GM12864 (cell line): Measurements from ENCODE around the gene RSU1.

Experiments used
- DNase-seq: peaks from one replicate; pipeline ENCODE4 v3.0.0-alpha.2; 2011; ENCODE audit warnings: low read depth
- H3K4me3 ChIP-seq: 2 replicates; pipeline ENCODE4 v1.5.1; 2011; ENCODE audit warnings: mild to moderate bottlenecking, low read depth, low read length, control low read depth
- TF ChIP-seq, protein P1 (sequence below): IDR thresholded peaks from 2 replicates; pipeline ENCODE4 v1.5.1; 2011; ENCODE audit warnings: low read depth, mild to moderate bottlenecking, moderate library complexity, low read length, control low read depth, inconsistent platforms; ENCODE audit errors: missing control alignments

RSU1 gene

DNA sequence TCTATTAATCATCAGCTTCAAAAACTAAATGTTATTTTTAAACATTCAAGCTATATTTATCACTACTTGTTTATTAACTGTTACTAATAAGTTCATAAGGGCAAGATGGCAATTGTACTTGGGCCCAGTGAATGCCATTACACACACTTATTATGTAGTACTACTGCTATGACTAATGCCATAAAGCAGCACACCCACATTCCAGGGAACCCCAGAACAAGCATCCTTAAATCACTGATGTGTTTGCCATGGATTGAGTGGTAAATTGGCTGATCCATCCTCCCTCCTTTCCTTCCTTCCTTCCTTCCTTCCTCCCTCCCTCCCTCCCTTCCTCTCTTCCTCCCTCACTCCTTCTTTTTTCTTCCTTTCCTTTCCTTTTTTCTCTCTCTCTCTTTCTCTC is 37.4 kb upstream of the RSU1 start:
- no peak for DNase-seq
- TF ChIP-seq, protein P1, sequence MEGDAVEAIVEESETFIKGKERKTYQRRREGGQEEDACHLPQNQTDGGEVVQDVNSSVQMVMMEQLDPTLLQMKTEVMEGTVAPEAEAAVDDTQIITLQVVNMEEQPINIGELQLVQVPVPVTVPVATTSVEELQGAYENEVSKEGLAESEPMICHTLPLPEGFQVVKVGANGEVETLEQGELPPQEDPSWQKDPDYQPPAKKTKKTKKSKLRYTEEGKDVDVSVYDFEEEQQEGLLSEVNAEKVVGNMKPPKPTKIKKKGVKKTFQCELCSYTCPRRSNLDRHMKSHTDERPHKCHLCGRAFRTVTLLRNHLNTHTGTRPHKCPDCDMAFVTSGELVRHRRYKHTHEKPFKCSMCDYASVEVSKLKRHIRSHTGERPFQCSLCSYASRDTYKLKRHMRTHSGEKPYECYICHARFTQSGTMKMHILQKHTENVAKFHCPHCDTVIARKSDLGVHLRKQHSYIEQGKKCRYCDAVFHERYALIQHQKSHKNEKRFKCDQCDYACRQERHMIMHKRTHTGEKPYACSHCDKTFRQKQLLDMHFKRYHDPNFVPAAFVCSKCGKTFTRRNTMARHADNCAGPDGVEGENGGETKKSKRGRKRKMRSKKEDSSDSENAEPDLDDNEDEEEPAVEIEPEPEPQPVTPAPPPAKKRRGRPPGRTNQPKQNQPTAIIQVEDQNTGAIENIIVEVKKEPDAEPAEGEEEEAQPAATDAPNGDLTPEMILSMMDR, result no peak
- H3K4me3 ChIP-seq, result no peak overlapping the region

DNA sequence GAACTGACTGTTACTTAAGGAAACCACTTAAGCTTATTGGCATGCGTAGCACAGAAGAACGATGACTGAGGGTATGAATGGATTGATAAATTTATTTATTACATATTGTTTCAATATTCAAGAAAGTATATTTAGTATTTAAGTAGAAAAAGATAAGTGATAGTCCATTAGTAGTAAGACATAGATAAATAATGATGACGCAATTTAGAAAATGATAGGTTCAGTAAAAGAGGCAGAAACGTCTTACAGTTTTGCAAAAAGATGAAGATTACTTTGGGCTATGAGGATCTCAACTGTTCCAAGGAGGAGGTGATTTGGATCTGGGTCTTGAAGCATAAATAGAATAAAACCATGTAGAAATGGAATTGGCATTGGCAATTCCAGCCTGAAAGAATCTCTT is 36.6 kb upstream of the RSU1 start:
- no peak overlapping the region for H3K4me3 ChIP-seq
- DNase-seq, result no peak
- TF ChIP-seq, protein P1, result no peak

DNA sequence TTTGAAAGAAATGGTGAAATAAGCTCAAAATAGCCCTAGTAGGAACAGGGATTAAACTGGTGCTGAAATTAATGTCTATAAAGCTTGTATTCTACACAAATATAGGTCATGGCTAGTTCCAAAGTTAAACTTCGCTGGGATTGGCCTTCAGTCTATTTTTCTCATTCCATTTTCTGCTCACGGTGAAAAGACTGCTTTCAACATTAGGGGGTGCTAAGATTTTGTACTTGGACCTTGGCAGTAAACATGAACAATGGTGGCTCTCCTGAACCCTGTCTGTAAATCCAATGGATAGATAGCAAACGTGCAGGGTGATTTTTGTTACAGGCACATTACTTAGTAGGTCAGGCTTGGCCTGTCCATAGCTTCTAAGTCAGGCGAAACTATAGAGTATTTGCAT is 36.0 kb upstream of the RSU1 start:
- TF ChIP-seq, protein P1, result peak; percentile 16

DNA sequence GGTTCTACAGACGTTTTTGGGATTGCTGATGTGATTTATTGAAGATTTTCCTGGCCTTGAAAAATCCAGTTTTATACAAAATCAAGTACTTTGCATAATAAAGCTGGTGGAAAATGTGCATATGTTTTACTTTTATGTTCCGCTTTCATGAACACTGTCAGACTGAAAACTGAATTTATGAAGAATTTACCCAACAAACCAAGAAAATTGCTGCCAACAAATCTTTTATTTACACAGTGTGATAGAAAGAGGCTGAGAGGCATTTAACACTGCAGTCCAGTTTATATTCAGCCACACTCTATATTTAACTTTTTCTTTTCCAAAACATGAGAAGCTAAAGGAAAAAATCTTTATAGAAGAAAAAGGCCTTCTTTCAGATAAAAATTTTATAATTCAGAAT is 35.4 kb upstream of the RSU1 start:
- no peak for DNase-seq
- no peak overlapping the region for H3K4me3 ChIP-seq
- TF ChIP-seq, protein P1, result no peak

More for the DNA sequence above, 36.0 kb upstream of the RSU1 start:
- no peak for DNase-seq
- H3K4me3 ChIP-seq, result no peak overlapping the region

DNA sequence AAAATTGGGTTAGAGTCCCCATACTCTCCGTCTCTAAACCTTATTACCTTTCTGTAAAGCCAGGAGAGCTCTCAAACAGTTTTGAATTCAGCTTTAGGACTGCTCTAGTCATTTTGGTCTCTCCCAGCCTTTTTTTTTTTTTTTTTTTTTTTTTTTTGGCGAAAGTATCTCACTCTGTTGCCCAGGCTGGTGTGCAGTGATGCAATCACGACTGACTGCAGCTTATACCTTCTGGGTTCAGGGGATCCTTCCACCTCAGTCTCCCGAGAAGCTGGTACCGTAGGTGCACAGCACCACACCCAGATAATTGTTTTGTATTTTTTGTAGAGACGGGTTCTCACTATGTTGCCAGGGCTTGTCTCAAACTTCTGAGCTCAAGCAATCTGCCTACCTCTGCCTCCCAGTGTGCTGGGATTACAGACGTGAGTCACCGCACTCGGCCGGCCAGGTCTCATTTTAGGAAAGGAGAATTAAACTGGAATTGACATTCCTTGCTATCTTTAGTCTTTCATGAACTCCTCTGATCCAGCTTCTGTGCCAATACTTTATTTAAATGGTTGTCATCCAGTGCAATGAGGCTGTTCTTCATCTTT is 31.4 kb upstream of the RSU1 start:
- DNase-seq, result no peak
- H3K4me3 ChIP-seq, result no peak overlapping the region

DNA sequence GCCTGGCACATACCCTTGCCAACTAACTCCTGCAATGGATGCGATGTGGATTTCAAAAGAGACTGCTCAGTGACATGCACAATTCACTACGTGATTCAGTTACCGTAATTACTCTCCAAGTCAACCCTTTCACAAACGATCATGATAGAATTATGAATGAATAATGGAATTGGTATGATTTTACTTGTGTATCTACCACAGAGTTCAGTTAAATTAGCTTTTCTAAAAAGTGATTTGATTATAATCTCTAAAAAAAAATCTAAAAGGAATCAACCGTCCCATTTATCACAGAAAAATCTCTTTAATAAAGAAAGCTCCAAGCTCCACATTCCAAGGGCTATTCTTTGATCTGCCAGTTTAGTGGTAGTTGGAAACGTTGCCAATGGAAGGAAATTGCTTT is 30.4 kb upstream of the RSU1 start:
- TF ChIP-seq, protein P1, result no peak
- H3K4me3 ChIP-seq, result no peak overlapping the region
- DNase-seq, result no peak

More for the DNA sequence above, 31.4 kb upstream of the RSU1 start:
- TF ChIP-seq, protein P1, result no peak

DNA sequence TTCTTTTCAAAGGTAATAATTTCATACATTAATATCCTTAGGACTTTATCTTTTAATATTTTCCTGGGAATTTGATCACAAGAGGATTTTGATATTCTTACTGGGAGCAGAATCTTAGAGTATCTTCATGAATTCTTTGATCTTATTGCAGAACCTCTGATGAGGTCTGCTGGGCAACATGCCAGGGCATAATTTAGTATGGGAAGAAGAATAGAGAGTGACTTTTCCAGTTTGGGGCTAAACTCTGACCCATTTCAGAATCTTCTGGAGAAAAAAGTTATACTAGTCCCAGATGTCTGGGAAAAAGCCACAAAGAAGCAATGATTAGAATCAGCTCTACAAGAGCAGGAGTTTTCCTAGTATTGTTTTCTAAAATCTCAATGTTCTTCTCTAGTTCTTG is 28.0 kb upstream of the RSU1 start:
- H3K4me3 ChIP-seq, result no peak overlapping the region
- no peak for DNase-seq
- TF ChIP-seq, protein P1, result no peak
